ENCODE data around the gene EIF4E. TPM values are rescaled to one million over a fixed set of nuclear protein-coding genes. Genes with fewer than 3 reads are reported as not detected.

Gene EIF4E
- polyA plus RNA-seq (2012; ENCODE audit: low read depth, missing spikeins): 59.2 TPM

DNA sequence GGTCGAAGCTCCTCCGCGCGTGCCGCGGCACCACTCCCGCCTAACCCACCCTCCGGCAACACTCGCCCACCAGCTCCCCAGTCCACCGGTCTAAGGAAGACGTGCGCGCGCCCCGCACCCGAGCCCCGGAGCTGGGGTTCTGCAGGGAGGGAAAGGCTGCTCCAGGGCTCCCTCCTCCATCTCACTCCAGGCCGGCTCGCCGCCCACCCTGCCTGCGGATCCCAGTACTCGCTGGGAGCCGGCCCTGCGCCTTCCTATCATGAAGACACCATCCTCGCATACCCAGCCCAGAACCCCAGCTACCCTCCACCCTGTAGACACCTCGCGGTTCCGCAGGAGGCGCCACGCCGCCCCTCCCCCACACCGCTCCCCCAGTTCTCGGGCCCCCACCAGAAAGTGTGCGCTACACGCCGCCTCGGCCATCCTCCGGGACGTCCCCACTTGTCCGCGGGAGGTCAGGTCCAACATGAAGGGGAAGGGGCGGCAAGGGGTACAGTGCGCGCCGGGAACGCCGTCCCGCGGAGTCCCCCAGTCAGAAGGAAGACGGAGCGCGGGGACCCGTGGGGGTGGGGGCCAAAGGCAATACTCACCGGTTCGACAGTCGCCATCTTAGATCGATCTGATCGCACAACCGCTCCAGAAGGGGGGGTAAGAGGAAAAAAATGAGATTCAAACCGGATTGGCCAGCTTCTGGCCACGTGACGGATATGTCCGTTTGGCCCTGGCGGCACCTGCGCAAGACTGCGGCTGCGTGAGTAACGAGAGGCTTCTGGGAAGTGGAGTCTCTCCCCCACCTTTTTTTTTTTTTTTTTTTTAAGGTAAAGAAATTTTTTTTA lies at the start of gene EIF4E:
EIF4E (minus strand) TSS at position 629 of the 836 bp plus-strand sequence; CDS start at position 608, 21 bp downstream.
- DNase-seq (ENCODE audit: insufficient read length, low spot score) (peak; percentile 71), FAIRE-seq (no peak)
- TF ChIP-seq POLR2AphosphoS5 (IDR thresholded peaks at IDR 0.05; ENCODE audit: low read depth, low read length) (no peak; the same call in 1 of the 2 replicates), POU2F2 (IDR thresholded peaks at IDR 0.05; ENCODE audit: low read depth, low read length) (no peak), SPI1 (IDR thresholded peaks at IDR 0.05; ENCODE audit: low read depth, low read length) (no peak), PAX5 (IDR thresholded peaks at IDR 0.05; ENCODE audit: insufficient read depth, low read length, severe bottlenecking) (peak; percentile 42), POLR2A (IDR thresholded peaks at IDR 0.05; ENCODE audit: low read depth, low read length) (peak; percentile 71), TAF1 (IDR thresholded peaks at IDR 0.05; ENCODE audit: low read depth, low read length) (peak; percentile 85)

- TF ChIP-seq POLR2AphosphoS5 (IDR thresholded peaks at IDR 0.05; ENCODE audit: low read depth, low read length) (no peak), SPI1 (IDR thresholded peaks at IDR 0.05; ENCODE audit: low read depth, low read length) (no peak), POLR2A (IDR thresholded peaks at IDR 0.05; ENCODE audit: low read depth, low read length) (no peak), PAX5 (IDR thresholded peaks at IDR 0.05; ENCODE audit: insufficient read depth, low read length, severe bottlenecking) (no peak), POU2F2 (IDR thresholded peaks at IDR 0.05; ENCODE audit: low read depth, low read length) (no peak), TAF1 (IDR thresholded peaks at IDR 0.05; ENCODE audit: low read depth, low read length) (no peak)
- FAIRE-seq: no peak
- DNase-seq (ENCODE audit: insufficient read length, low spot score): no peak
These were observed 48.6 kb upstream of the EIF4E start for GRCh38 chr4:98977557-98977956.

GRCh38 chr4:98976716-98977115 lies 47.8 kb upstream of the EIF4E start:
- no peak for TF ChIP-seq TAF1 (IDR thresholded peaks at IDR 0.05; ENCODE audit: low read depth, low read length)
- no peak for TF ChIP-seq PAX5 (IDR thresholded peaks at IDR 0.05; ENCODE audit: insufficient read depth, low read length, severe bottlenecking)
- TF ChIP-seq POLR2A (IDR thresholded peaks at IDR 0.05; ENCODE audit: low read depth, low read length): no peak
- TF ChIP-seq SPI1 (IDR thresholded peaks at IDR 0.05; ENCODE audit: low read depth, low read length): no peak
- TF ChIP-seq POLR2AphosphoS5 (IDR thresholded peaks at IDR 0.05; ENCODE audit: low read depth, low read length): no peak
- TF ChIP-seq POU2F2 (IDR thresholded peaks at IDR 0.05; ENCODE audit: low read depth, low read length): no peak
- no peak for DNase-seq (ENCODE audit: insufficient read length, low spot score)
- FAIRE-seq: no peak

- TF ChIP-seq PAX5 (IDR thresholded peaks at IDR 0.05; ENCODE audit: insufficient read depth, low read length, severe bottlenecking) (no peak), POLR2A (IDR thresholded peaks at IDR 0.05; ENCODE audit: low read depth, low read length) (no peak), TAF1 (IDR thresholded peaks at IDR 0.05; ENCODE audit: low read depth, low read length) (no peak), SPI1 (IDR thresholded peaks at IDR 0.05; ENCODE audit: low read depth, low read length) (no peak), POU2F2 (IDR thresholded peaks at IDR 0.05; ENCODE audit: low read depth, low read length) (no peak), POLR2AphosphoS5 (IDR thresholded peaks at IDR 0.05; ENCODE audit: low read depth, low read length) (no peak)
- DNase-seq (ENCODE audit: insufficient read length, low spot score) (no peak), FAIRE-seq (no peak)
These were observed 41.2 kb upstream of the EIF4E start for GRCh38 chr4:98969878-98970785.

- FAIRE-seq: no peak
- DNase-seq (ENCODE audit: insufficient read length, low spot score): no peak
- TF ChIP-seq POU2F2 (IDR thresholded peaks at IDR 0.05; ENCODE audit: low read depth, low read length): no peak
- TF ChIP-seq SPI1 (IDR thresholded peaks at IDR 0.05; ENCODE audit: low read depth, low read length): no peak
- TF ChIP-seq POLR2AphosphoS5 (IDR thresholded peaks at IDR 0.05; ENCODE audit: low read depth, low read length): no peak
- TF ChIP-seq POLR2A (IDR thresholded peaks at IDR 0.05; ENCODE audit: low read depth, low read length): no peak
- TF ChIP-seq TAF1 (IDR thresholded peaks at IDR 0.05; ENCODE audit: low read depth, low read length): no peak
- no peak for TF ChIP-seq PAX5 (IDR thresholded peaks at IDR 0.05; ENCODE audit: insufficient read depth, low read length, severe bottlenecking)
These were observed 38.9 kb upstream of the EIF4E start for GRCh38 chr4:98967786-98968329.

DNA sequence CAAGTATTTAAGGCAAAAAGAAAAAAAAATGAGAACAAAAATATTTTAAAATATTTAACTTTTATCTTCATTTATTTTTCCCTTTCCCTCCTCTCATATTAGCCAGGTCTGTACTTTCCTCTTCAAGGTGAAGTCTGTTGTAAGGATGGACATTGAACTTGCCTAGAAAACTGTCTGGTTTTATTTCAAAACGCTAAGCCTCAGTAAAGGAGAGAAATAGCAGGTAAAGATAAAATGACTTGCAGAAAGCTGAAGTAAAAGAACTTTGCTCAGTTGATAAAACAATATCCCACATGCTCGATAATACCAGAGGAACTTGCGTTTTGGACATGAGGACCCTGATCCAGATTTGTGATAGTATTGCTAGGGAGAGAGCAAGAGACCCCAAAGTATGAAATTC lies 38.0 kb upstream of the EIF4E start:
- TF ChIP-seq POU2F2 (IDR thresholded peaks at IDR 0.05; ENCODE audit: low read depth, low read length): no peak
- FAIRE-seq (no peak), DNase-seq (ENCODE audit: insufficient read length, low spot score) (no peak)

- TF ChIP-seq TAF1 (IDR thresholded peaks at IDR 0.05; ENCODE audit: low read depth, low read length): no peak
- TF ChIP-seq POLR2A (IDR thresholded peaks at IDR 0.05; ENCODE audit: low read depth, low read length): no peak
- no peak for TF ChIP-seq POLR2AphosphoS5 (IDR thresholded peaks at IDR 0.05; ENCODE audit: low read depth, low read length)
- TF ChIP-seq SPI1 (IDR thresholded peaks at IDR 0.05; ENCODE audit: low read depth, low read length): no peak
- TF ChIP-seq PAX5 (IDR thresholded peaks at IDR 0.05; ENCODE audit: insufficient read depth, low read length, severe bottlenecking): no peak
- TF ChIP-seq POU2F2 (IDR thresholded peaks at IDR 0.05; ENCODE audit: low read depth, low read length): no peak
- DNase-seq (ENCODE audit: insufficient read length, low spot score): no peak
- FAIRE-seq: no peak
These were observed 34.9 kb upstream of the EIF4E start for GRCh38 chr4:98963538-98964433.

DNA sequence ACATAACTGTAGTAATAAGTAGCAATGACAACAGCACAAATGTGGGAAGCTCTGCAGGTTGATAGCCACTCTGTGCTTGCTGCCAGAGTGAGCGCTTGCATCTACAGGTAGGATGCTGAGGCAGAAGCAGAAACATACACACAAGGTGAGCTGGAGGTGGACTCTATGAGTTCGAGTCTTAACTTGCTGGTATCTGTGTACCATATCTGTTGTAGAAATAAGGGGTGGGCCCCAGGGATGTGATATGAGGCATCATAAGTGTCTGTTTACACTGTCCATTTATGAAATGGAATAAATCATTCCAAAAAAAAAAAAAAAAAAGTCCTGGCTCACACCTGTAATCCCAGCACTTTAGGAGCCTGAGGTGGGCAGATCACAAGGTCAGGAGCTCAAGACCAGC lies 32.8 kb upstream of the EIF4E start:
- DNase-seq (ENCODE audit: insufficient read length, low spot score): no peak
- FAIRE-seq: no peak
- TF ChIP-seq SPI1 (IDR thresholded peaks at IDR 0.05; ENCODE audit: low read depth, low read length) (no peak), PAX5 (IDR thresholded peaks at IDR 0.05; ENCODE audit: insufficient read depth, low read length, severe bottlenecking) (no peak), POLR2AphosphoS5 (IDR thresholded peaks at IDR 0.05; ENCODE audit: low read depth, low read length) (no peak), TAF1 (IDR thresholded peaks at IDR 0.05; ENCODE audit: low read depth, low read length) (no peak), POU2F2 (IDR thresholded peaks at IDR 0.05; ENCODE audit: low read depth, low read length) (no peak), POLR2A (IDR thresholded peaks at IDR 0.05; ENCODE audit: low read depth, low read length) (no peak)
